ENCODE data around the gene COQ5. TPM values are rescaled to one million over a fixed set of nuclear protein-coding genes. Genes with fewer than 3 reads are reported as not detected.

Gene COQ5
- polyA plus RNA-seq, 3 donors = 9.3 to 38.9 (median 30.6) TPM

DNA sequence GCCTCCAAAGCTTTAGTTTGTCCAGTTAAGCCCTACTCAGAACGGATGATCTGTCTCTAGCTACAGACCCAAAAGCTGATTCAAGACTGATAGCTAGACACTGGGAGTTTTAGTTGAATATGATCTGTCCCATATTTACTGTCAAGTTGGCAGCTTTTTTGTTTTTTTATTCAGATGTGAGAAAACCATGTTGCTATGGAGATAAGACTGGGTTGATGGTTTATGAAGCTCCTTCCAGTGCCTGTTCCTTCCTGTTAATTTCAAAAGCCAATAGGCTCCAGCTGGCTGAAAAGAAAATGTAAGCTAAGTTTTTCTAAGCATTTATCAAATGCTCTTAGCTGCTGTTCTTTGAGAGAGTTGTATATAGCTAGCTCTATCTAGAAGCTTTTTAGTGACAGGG, 28.4 kb downstream of the COQ5 start:
- Histone ChIP-seq H3K4me1 (ENCODE audit: control insufficient read depth in 1 of 2, insufficient read depth in 2 of 2, low read length in 2 of 2) (peaks cover 13 to 15% of the 10 kb centered on the region in 2 donors), H3K9ac (ENCODE audit: insufficient read depth, low read length, poor library complexity, severe bottlenecking) (no peak overlapping the region), H3K27ac (ENCODE audit: low read depth in 1 of 2, low read length in 2 of 2) (no peak overlapping the region), H2AFZ (ENCODE audit: insufficient read depth, low read depth, low read length, poor library complexity, severe bottlenecking) (no peak overlapping the region), H4K20me1 (ENCODE audit: insufficient read depth, low read length) (peaks cover 30% of the 10 kb centered on the region), H3K27me3 (ENCODE audit: control insufficient read depth in 2 of 2, insufficient read depth in 2 of 2, low read length in 2 of 2) (no peaks in the 10 kb centered on the region), H3K4me3 (replicated peaks in 1 of 3; ENCODE audit: low read depth in 2 of 3, low read length in 3 of 3) (no peak overlapping the region), H3K9me3 (replicated peaks in 1 of 2; ENCODE audit: control insufficient read depth in 1 of 2, insufficient read depth in 1 of 2, low read length in 2 of 2) (no peaks in the 10 kb centered on the region), H3K36me3 (replicated peaks in 1 of 2; ENCODE audit: control insufficient read depth in 1 of 2, insufficient read depth in 2 of 2, low read length in 2 of 2) (peaks cover 43 to 62% of the 10 kb centered on the region in 2 donors), H3K79me2 (ENCODE audit: insufficient read depth, low read length) (peaks cover 30% of the 10 kb centered on the region), H3K4me2 (replicated peaks; ENCODE audit: extremely low read depth, low read length, poor library complexity, severe bottlenecking) (no peak overlapping the region)
- Mint-ChIP-seq H3K36me3 (peaks cover 34 to 69% of the 10 kb centered on the region in 2 donors), H3K9me3 (no peaks in the 10 kb centered on the region), H3K4me3 (no peak overlapping the region), H3K27ac (peak overlapping the region in 3 of 7 donors; percentile 22 to 62 (median 32)), H3K27me3 (ENCODE audit: low read depth in 3 of 3) (peaks cover 0 to 2% (median 0%) of the 10 kb centered on the region in 3 donors), H3K4me1 (peaks cover 18% of the 10 kb centered on the region)
- TF ChIP-seq, protein P1, sequence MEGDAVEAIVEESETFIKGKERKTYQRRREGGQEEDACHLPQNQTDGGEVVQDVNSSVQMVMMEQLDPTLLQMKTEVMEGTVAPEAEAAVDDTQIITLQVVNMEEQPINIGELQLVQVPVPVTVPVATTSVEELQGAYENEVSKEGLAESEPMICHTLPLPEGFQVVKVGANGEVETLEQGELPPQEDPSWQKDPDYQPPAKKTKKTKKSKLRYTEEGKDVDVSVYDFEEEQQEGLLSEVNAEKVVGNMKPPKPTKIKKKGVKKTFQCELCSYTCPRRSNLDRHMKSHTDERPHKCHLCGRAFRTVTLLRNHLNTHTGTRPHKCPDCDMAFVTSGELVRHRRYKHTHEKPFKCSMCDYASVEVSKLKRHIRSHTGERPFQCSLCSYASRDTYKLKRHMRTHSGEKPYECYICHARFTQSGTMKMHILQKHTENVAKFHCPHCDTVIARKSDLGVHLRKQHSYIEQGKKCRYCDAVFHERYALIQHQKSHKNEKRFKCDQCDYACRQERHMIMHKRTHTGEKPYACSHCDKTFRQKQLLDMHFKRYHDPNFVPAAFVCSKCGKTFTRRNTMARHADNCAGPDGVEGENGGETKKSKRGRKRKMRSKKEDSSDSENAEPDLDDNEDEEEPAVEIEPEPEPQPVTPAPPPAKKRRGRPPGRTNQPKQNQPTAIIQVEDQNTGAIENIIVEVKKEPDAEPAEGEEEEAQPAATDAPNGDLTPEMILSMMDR (IDR thresholded peaks at IDR 0.05) = no peak
- WGBS (ENCODE audit: insufficient coverage) = no CpG with 5 or more reads among the region's 1 CpG
- DNase-seq = no peak
- intact Hi-C loops (cut with micrococcal nuclease) = no loop called here

DNA sequence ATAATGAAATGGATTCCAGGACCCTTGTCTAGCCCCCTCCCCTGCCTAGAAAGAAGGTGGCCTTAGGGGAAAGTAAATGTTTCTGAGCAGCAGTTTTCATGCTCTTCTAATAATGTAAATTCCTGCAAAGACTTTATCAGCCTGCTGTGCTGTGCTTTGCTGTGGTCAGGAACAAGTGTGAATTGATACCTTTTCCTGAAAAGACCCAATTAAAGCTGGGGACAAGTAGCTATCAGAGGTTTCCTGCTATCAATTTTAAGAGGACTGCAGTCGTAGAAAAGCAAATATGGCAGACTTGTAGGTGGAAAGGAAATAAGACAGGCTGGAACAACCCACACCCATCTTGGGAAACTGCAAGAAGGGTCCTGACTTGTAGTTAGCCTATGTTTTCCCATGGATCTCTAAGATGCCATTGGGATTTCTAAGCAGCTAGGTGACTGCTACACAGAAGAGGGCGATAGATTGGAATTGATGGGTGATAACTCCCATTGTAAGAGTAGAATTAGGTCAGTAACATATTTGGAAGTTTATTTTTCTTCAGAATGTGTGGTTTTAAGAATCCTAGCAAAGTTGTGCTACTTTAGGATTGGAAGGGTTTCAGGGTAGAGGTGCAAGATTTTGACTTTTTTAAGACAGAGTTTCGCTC, 30.0 kb downstream of the COQ5 start:
- Mint-ChIP-seq H3K4me3 (no peak overlapping the region), H3K4me1 (peaks cover 24% of the 10 kb centered on the region), H3K9me3 (no peaks in the 10 kb centered on the region), H3K27me3 (ENCODE audit: low read depth in 3 of 3) (peaks cover 0 to 2% (median 0%) of the 10 kb centered on the region in 3 donors), H3K27ac (no peak overlapping the region), H3K36me3 (peaks cover 28 to 57% of the 10 kb centered on the region in 2 donors)
- Histone ChIP-seq H3K4me2 (replicated peaks; ENCODE audit: extremely low read depth, low read length, poor library complexity, severe bottlenecking) (no peak overlapping the region), H3K9ac (ENCODE audit: insufficient read depth, low read length, poor library complexity, severe bottlenecking) (no peak overlapping the region), H2AFZ (ENCODE audit: insufficient read depth, low read depth, low read length, poor library complexity, severe bottlenecking) (no peak overlapping the region), H3K27me3 (ENCODE audit: control insufficient read depth in 2 of 2, insufficient read depth in 2 of 2, low read length in 2 of 2) (no peaks in the 10 kb centered on the region), H3K36me3 (replicated peaks in 1 of 2; ENCODE audit: control insufficient read depth in 1 of 2, insufficient read depth in 2 of 2, low read length in 2 of 2) (peaks cover 35 to 51% of the 10 kb centered on the region in 2 donors), H3K4me3 (replicated peaks in 1 of 3; ENCODE audit: low read depth in 2 of 3, low read length in 3 of 3) (no peak overlapping the region), H3K79me2 (ENCODE audit: insufficient read depth, low read length) (peaks cover 30% of the 10 kb centered on the region), H4K20me1 (ENCODE audit: insufficient read depth, low read length) (peaks cover 30% of the 10 kb centered on the region), H3K27ac (ENCODE audit: low read depth in 1 of 2, low read length in 2 of 2) (peak overlapping the region in 1 of 2 donors; percentile 36), H3K9me3 (replicated peaks in 1 of 2; ENCODE audit: control insufficient read depth in 1 of 2, insufficient read depth in 1 of 2, low read length in 2 of 2) (no peaks in the 10 kb centered on the region), H3K4me1 (ENCODE audit: control insufficient read depth in 1 of 2, insufficient read depth in 2 of 2, low read length in 2 of 2) (peaks cover 17 to 21% of the 10 kb centered on the region in 2 donors)
- no CpG with 5 or more reads among the region's 3 CpGs for WGBS (ENCODE audit: insufficient coverage)
- intact Hi-C loops (cut with micrococcal nuclease) = loop anchor here (5.0 kb wide), 2 partner anchors 33 to 38 kb away; partner anchors contain the start of gene RNF10 (in 1 of the 2)
- DNase-seq = no peak
- TF ChIP-seq, protein P1 (IDR thresholded peaks at IDR 0.05) = no peak
